H1 (cell line): ENCODE data around the gene CDH22. TPM values are rescaled to one million over a fixed set of nuclear protein-coding genes. Genes with fewer than 3 reads are reported as not detected.

Experiments
- CTCF ChIA-PET: fragments of 300-600 bp; sonication (Branson Sonifier 250); formaldehyde crosslinking; loops from one replicate; lab custom pipeline; 2021; ENCODE audit not compliant: partially characterized antibody; lab: Charles Lee
- POLR2A ChIA-PET: fragments of 300-600 bp; sonication (Branson Sonifier 250); formaldehyde crosslinking; loops from one replicate; lab custom pipeline; 2021; ENCODE audit warnings: inconsistent platforms; ENCODE audit not compliant: partially characterized antibody; lab: Charles Lee
- DNase-seq, 2 experiments: peaks; one replicate each; pipeline versions ENCODE4 v3.0.0 to v3.0.0-alpha.2; 2010 to 2022; ENCODE audit warnings: low spot score in 2 of 2, low read depth in 1 of 2, mixed read lengths in 1 of 2
- FAIRE-seq: peaks from 2 replicates; lab custom pipeline; 2011; peaks lifted over from hg19 to GRCh38; lab: Jason Lieb, UNC
- H2AFZ ChIP-seq: 2 replicates; pipeline ENCODE4 v1.8.1; 2012; ENCODE audit warnings: low read length, inconsistent platforms
- H2AK5ac ChIP-seq: 2 replicates; pipeline ENCODE4 v1.6.1; 2013; ENCODE audit warnings: low read depth, low read length
- H2BK120ac ChIP-seq: replicated peaks from 2 replicates; pipeline ENCODE3; 2013; ENCODE audit warnings: low read depth, low read length, inconsistent platforms
- H2BK12ac ChIP-seq: 2 replicates; pipeline ENCODE4 v1.6.1; 2013; ENCODE audit warnings: low read depth, low read length
- H2BK15ac ChIP-seq: 2 replicates; pipeline ENCODE4 v1.6.1; 2013; ENCODE audit warnings: low read length
- H2BK20ac ChIP-seq: 2 replicates; pipeline ENCODE4 v1.6.1; 2013; ENCODE audit warnings: low read length
- H2BK5ac ChIP-seq: 2 replicates; pipeline ENCODE4 v1.6.1; 2013; ENCODE audit warnings: low read depth, low read length
- H3K14ac ChIP-seq: 2 replicates; pipeline ENCODE4 v1.6.1; 2013; ENCODE audit warnings: inconsistent platforms; ENCODE audit not compliant: insufficient read length
- H3K18ac ChIP-seq: 2 replicates; pipeline ENCODE4 v1.6.1; 2013; ENCODE audit warnings: low read length; ENCODE audit errors: extremely low read depth
- H3K23ac ChIP-seq: 2 replicates; pipeline ENCODE4 v1.6.1; 2013; ENCODE audit warnings: inconsistent platforms; ENCODE audit not compliant: insufficient read length
- H3K23me2 ChIP-seq: 2 replicates; pipeline ENCODE4 v1.6.1; 2013; ENCODE audit warnings: low read depth, low read length
- H3K27ac ChIP-seq: 2 replicates; pipeline ENCODE4 v1.6.1; 2011; ENCODE audit warnings: low read depth, low read length, inconsistent platforms
- H3K27me3 ChIP-seq, 4 experiments: replicated peaks in 1 of 4; 1 replicate in 1 of 4; 2 replicates in 3 of 4; pipeline versions ENCODE4 v1.6.1 to v1.8.1; 2011 to 2013; ENCODE audit warnings: low read length in 3 of 4, mild to moderate bottlenecking in 3 of 4, inconsistent platforms in 2 of 4, mixed read lengths in 2 of 4, moderate library complexity in 1 of 4; ENCODE audit not compliant: control insufficient read depth in 3 of 4, insufficient read depth in 3 of 4; ENCODE audit errors: extremely low read depth in 1 of 4
- H3K36me3 ChIP-seq, 4 experiments: 2 replicates each; pipeline versions ENCODE4 v1.6.1 to v1.8.1; 2011 to 2013; ENCODE audit warnings: mild to moderate bottlenecking in 4 of 4, low read length in 3 of 4, moderate library complexity in 2 of 4, control low read depth in 1 of 4, inconsistent platforms in 1 of 4; ENCODE audit not compliant: insufficient read depth in 4 of 4, control insufficient read depth in 2 of 4
- H3K4ac ChIP-seq: replicated peaks from 2 replicates; pipeline ENCODE3; 2013; ENCODE audit warnings: low read length, low read depth, mixed read lengths, inconsistent platforms; ENCODE audit not compliant: insufficient read length
- H3K4me1 ChIP-seq, 4 experiments: replicated peaks in 1 of 4; 1 replicate in 1 of 4; 2 replicates in 3 of 4; pipeline versions ENCODE4 v1.6.1 to v1.8.1; 2011 to 2013; ENCODE audit warnings: low read length in 3 of 4, inconsistent platforms in 2 of 4, mixed read lengths in 1 of 4; ENCODE audit not compliant: insufficient read depth in 4 of 4, control insufficient read depth in 3 of 4
- H3K4me2 ChIP-seq, 2 experiments: 2 replicates each; pipeline versions ENCODE4 v1.6.1 to v1.8.1; 2011 to 2013; ENCODE audit warnings: low read depth in 2 of 2, low read length in 2 of 2, control low read depth in 1 of 2, inconsistent platforms in 1 of 2, mild to moderate bottlenecking in 1 of 2; ENCODE audit not compliant: insufficient read depth in 1 of 2
- H3K4me3 ChIP-seq, 4 experiments: fragments of 200-600, 300-600 bp in 1 of 4; sonication (generic), shearing (Covaris generic), sonication (Bioruptor Twin) in 1 of 4; 2 replicates each; pipeline versions ENCODE4 v1.5.1 to v1.8.1; 2011 to 2016; ENCODE audit warnings: low read length in 4 of 4, low read depth in 3 of 4, control low read depth in 2 of 4, inconsistent platforms in 2 of 4, mild to moderate bottlenecking in 2 of 4, mixed read lengths in 1 of 4, moderate library complexity in 1 of 4; ENCODE audit not compliant: insufficient read depth in 2 of 4; ENCODE audit errors: extremely low read depth in 1 of 4
- H3K56ac ChIP-seq: replicated peaks from 2 replicates; pipeline ENCODE3; 2013; ENCODE audit warnings: low read depth, mild to moderate bottlenecking, mixed read lengths, low read length, inconsistent platforms; ENCODE audit not compliant: insufficient read length
- H3K79me1 ChIP-seq: 2 replicates; pipeline ENCODE4 v1.6.1; 2013; ENCODE audit warnings: low read depth, low read length, control low read depth
- H3K79me2 ChIP-seq, 2 experiments: 2 replicates each; pipeline versions ENCODE4 v1.6.1 to v1.8.1; 2012 to 2013; ENCODE audit warnings: low read length in 2 of 2, mild to moderate bottlenecking in 2 of 2, inconsistent platforms in 1 of 2; ENCODE audit not compliant: insufficient read depth in 2 of 2, control insufficient read depth in 1 of 2
- H3K9ac ChIP-seq, 4 experiments: replicated peaks in 1 of 4; 1 replicate in 1 of 4; 2 replicates in 3 of 4; pipeline versions ENCODE4 v1.6.1 to v1.8.1; 2011 to 2013; ENCODE audit warnings: low read depth in 3 of 4, low read length in 3 of 4, control low read depth in 2 of 4, mild to moderate bottlenecking in 2 of 4, moderate library complexity in 2 of 4, inconsistent platforms in 1 of 4; ENCODE audit errors: extremely low read depth in 1 of 4
- H3K9me3 ChIP-seq, 2 experiments: 2 replicates each; pipeline versions ENCODE4 v1.6.1 to v1.8.1; 2012 to 2013; ENCODE audit warnings: mild to moderate bottlenecking in 2 of 2, moderate library complexity in 2 of 2, control low read depth in 1 of 2, inconsistent platforms in 1 of 2, low read depth in 1 of 2, low read length in 1 of 2, mixed read lengths in 1 of 2; ENCODE audit not compliant: insufficient read depth in 2 of 2
- H4K20me1 ChIP-seq, 2 experiments: replicated peaks in 1 of 2; 2 replicates each; pipeline versions ENCODE3 to v1.8.1; 2011 to 2013; ENCODE audit warnings: inconsistent platforms in 2 of 2, low read length in 2 of 2, mild to moderate bottlenecking in 1 of 2; ENCODE audit not compliant: insufficient read depth in 2 of 2, control insufficient read depth in 1 of 2
- H4K5ac ChIP-seq: 2 replicates; pipeline ENCODE4 v1.6.1; 2013; ENCODE audit warnings: low read length, low read depth, mixed read lengths, inconsistent platforms; ENCODE audit not compliant: insufficient read length
- H4K8ac ChIP-seq: 2 replicates; pipeline ENCODE4 v1.8.0; 2013; ENCODE audit warnings: mild to moderate bottlenecking, moderate library complexity, low read length, inconsistent platforms; ENCODE audit not compliant: insufficient read depth; ENCODE audit errors: extremely low read depth
- H4K91ac ChIP-seq: replicated peaks from 2 replicates; pipeline ENCODE3; 2013; ENCODE audit warnings: low read length, mixed read lengths, inconsistent platforms; ENCODE audit not compliant: insufficient read length
- CTCF ChIP-seq, 3 experiments: IDR thresholded peaks; 1 replicate in 2 of 3; 2 replicates in 1 of 3; pipeline versions ENCODE4 v1.5.1 to v1.6.1; 2011; ENCODE audit warnings: low read length in 3 of 3, mild to moderate bottlenecking in 3 of 3, inconsistent platforms in 2 of 3, low read depth in 1 of 3, moderate library complexity in 1 of 3; ENCODE audit not compliant: insufficient read depth in 1 of 3; ENCODE audit errors: control extremely low read depth in 1 of 3
- GABPA ChIP-seq: IDR thresholded peaks from 2 replicates; pipeline ENCODE4 v1.6.1; 2011; ENCODE audit warnings: mild to moderate bottlenecking, low read length, moderate library complexity, borderline replicate concordance; ENCODE audit not compliant: insufficient read depth
- JUND ChIP-seq: IDR thresholded peaks from 2 replicates; pipeline ENCODE4 v1.6.1; 2011; ENCODE audit warnings: mild to moderate bottlenecking, improper control_type of control experiment, low read length
- MAX ChIP-seq: IDR thresholded peaks from 2 replicates; pipeline ENCODE4 v1.6.1; 2012; ENCODE audit warnings: inconsistent platforms
- PHF8 ChIP-seq: fragments of 200-600 bp; sonication (generic); conservative IDR thresholded peaks from 2 replicates; pipeline ENCODE4 v1.7.1; 2012; ENCODE audit warnings: low read depth, mild to moderate bottlenecking, inconsistent platforms, low read length, moderate library complexity
- POLR2AphosphoS5 ChIP-seq: IDR thresholded peaks from 2 replicates; pipeline ENCODE4 v1.6.1; 2011; ENCODE audit warnings: low read depth, low read length
- RBBP5 ChIP-seq: IDR thresholded peaks from 2 replicates; pipeline ENCODE4 v1.7.1; 2012; ENCODE audit warnings: low read depth, mild to moderate bottlenecking, inconsistent platforms, low read length, moderate library complexity, borderline replicate concordance
- RXRA ChIP-seq: IDR thresholded peaks from 2 replicates; pipeline ENCODE4 v1.6.1; 2011; ENCODE audit warnings: low read depth, mild to moderate bottlenecking, low read length, moderate library complexity; ENCODE audit not compliant: insufficient read depth
- SAP30 ChIP-seq: fragments of 300-600 bp; sonication (generic); IDR thresholded peaks from 2 replicates; pipeline ENCODE4 v1.7.1; 2012; ENCODE audit warnings: low read length, moderate library complexity, mild to moderate bottlenecking, inconsistent platforms; ENCODE audit not compliant: insufficient read depth, insufficient replicate concordance
- YY1 ChIP-seq: IDR thresholded peaks from 2 replicates; pipeline ENCODE4 v1.6.1; 2011; ENCODE audit warnings: low read depth, mild to moderate bottlenecking, low read length
- ZNF274 ChIP-seq: IDR thresholded peaks from 2 replicates; pipeline ENCODE4 v1.7.0; 2012; ENCODE audit warnings: low read length, borderline replicate concordance; ENCODE audit errors: extremely low read depth
- WGBS, 2 experiments: shearing (Covaris generic) in 1 of 2; methylation state at CpG; one replicate each; pipeline versions ENCODE4 v1.1.6 to v1.1.7; 2013 to 2015; ENCODE audit warnings: low lambda C conversion rate in 2 of 2, mixed read lengths in 2 of 2, inconsistent platforms in 1 of 2, low coverage in 1 of 2, missing lambda C conversion rate in 1 of 2; ENCODE audit not compliant: insufficient replicate concordance in 2 of 2, insufficient coverage in 1 of 2, insufficient read length in 1 of 2; ENCODE audit errors: extremely low coverage in 1 of 2, missing lambda C conversion rate in 1 of 2; 5-methylcytosine and 5-hydroxymethylcytosine counted together
- polyA plus RNA-seq, 7 experiments: library from polyadenylated mRNA; depleted of rRNA in 3 of 7; stranded (reverse) in 5 of 7; unstranded in 2 of 7; fragments of >200 nt in 5 of 7; fragments of 200-250 nt in 2 of 7; gene quantifications; 1 replicate in 5 of 7; 2 replicates in 1 of 7; 4 replicates in 1 of 7; pipeline versions ENCODE4 v1.2.1 to v1.2.3, GENCODE V29; 2011 to 2013; ENCODE audit warnings: missing spikeins in 2 of 7, mixed read lengths in 2 of 7
- total RNA-seq: library from RNA; stranded (reverse); fragmentation: NEBNext Ultra II Directional; extraction: Animal tissue kit (Norgen Biotek cat#: 25700); gene quantifications from 2 replicates; pipeline ENCODE4 v1.2.1, GENCODE V29; 2021

Gene CDH22
- total and polyA plus RNA-seq, 2 of the 8 experiments (the other 6 are each of a cell fraction or from before 2014, with no cell fraction given), result 0.35 to 0.39 TPM

- DNase-seq (no peak), FAIRE-seq (no peak)
- H2BK120ac ChIP-seq, result no peak overlapping the region
- H2BK5ac ChIP-seq, result no peak overlapping the region
- no peaks in the 10 kb centered on the region for H3K27me3 ChIP-seq
- no peak overlapping the region for H2BK20ac ChIP-seq
- ChIA-PET CTCF (interaction anchor here (1.1 to 1.8 kb wide), 2 partner anchors 9 to 41 kb away, joined by 3 to 5 read pairs; no protein-coding TSS in a partner anchor), POLR2A (no interaction called here)
- no peaks in the 10 kb centered on the region for H3K23me2 ChIP-seq
- H3K23ac ChIP-seq, result no peak overlapping the region
- peaks cover 7 to 9% of the 10 kb centered on the region in 2 experiments for H4K20me1 ChIP-seq
- no peak overlapping the region for H3K27ac ChIP-seq
- H3K9me3 ChIP-seq, result no peaks in the 10 kb centered on the region
- peaks cover 0 to 15% (median 3%) of the 10 kb centered on the region in 4 experiments; a peak in 7 of 8 replicates for H3K36me3 ChIP-seq
- H3K18ac ChIP-seq, result no peak overlapping the region
- no peak overlapping the region for H2AFZ ChIP-seq
- H3K4me2 ChIP-seq, result no peak overlapping the region
- no peak overlapping the region for H3K56ac ChIP-seq
- 73% methylated on average over 4 of the region's 4 CpGs; no CpG with 5 or more reads in 1 of the 2 experiments for WGBS, 2 experiments
- no peak overlapping the region for H4K91ac ChIP-seq
- peaks cover 0 to 19% (median 12%) of the 10 kb centered on the region in 4 experiments; a peak in 6 of 7 replicates for H3K4me1 ChIP-seq
- H2BK15ac ChIP-seq, result no peak overlapping the region
- no peaks in the 10 kb centered on the region for H3K79me2 ChIP-seq
- H2BK12ac ChIP-seq, result no peak overlapping the region
- H4K8ac ChIP-seq, result no peak overlapping the region; the same call in 1 of the 2 replicates
- H3K9ac ChIP-seq, result no peak overlapping the region
- H4K5ac ChIP-seq, result no peak overlapping the region
- H3K4me3 ChIP-seq, result no peak overlapping the region
- H2AK5ac ChIP-seq, result no peak overlapping the region
- no peaks in the 10 kb centered on the region for H3K79me1 ChIP-seq
- H3K4ac ChIP-seq, result no peak overlapping the region
- H3K14ac ChIP-seq, result no peak overlapping the region
- TF ChIP-seq POLR2AphosphoS5 (no peak), GABPA (no peak), RBBP5 (no peak), ZNF274 (no peak), RXRA (no peak), MAX (no peak), CTCF (IDR thresholded peaks at IDR 0.05; ENCODE audit: control extremely low read depth in 1 of 3, insufficient read depth in 1 of 3, low read depth in 1 of 3, low read length in 3 of 3) (no peak), SAP30 (no peak), YY1 (no peak), PHF8 (no peak), JUND (no peak)
These were observed 45.9 kb upstream of the CDH22 start for GRCh38 chr20:46354207-46354555.
